ENCODE data around the gene SERPINB5.

DNA sequence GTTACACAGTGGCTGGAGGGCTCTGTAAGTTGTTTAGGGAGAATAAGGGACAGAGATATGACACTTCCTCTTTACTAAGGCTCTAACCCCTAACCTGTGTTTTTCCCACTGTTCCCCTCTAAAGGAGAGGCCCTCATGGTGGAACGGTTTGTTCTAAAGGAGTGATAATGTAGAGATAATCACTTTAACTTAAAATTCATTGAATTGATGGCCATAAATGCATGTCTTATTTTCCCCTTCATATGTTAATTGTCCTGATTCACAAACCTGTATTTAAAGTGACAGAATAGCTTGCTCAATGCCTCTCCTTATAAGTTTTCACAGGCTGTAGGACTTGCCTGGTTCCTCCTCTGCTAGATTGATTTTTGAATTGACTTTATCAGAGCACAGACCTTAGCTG lies 65.3 kb downstream of the SERPINB5 start, which contains the start of gene SERPINB12:
- TF ChIP-seq, protein P1, sequence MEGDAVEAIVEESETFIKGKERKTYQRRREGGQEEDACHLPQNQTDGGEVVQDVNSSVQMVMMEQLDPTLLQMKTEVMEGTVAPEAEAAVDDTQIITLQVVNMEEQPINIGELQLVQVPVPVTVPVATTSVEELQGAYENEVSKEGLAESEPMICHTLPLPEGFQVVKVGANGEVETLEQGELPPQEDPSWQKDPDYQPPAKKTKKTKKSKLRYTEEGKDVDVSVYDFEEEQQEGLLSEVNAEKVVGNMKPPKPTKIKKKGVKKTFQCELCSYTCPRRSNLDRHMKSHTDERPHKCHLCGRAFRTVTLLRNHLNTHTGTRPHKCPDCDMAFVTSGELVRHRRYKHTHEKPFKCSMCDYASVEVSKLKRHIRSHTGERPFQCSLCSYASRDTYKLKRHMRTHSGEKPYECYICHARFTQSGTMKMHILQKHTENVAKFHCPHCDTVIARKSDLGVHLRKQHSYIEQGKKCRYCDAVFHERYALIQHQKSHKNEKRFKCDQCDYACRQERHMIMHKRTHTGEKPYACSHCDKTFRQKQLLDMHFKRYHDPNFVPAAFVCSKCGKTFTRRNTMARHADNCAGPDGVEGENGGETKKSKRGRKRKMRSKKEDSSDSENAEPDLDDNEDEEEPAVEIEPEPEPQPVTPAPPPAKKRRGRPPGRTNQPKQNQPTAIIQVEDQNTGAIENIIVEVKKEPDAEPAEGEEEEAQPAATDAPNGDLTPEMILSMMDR (IDR thresholded peaks at IDR 0.05): no peak
- no peak for TF ChIP-seq POLR2A (IDR thresholded peaks at IDR 0.05)

All from testis (tissue), 2 donors.